IMR-90 (cell line): ENCODE measurements around the gene GPC5. TPM values are rescaled to one million over a fixed set of nuclear protein-coding genes. Genes with fewer than 3 reads are reported as not detected.

Source experiments
- ATAC-seq: fragments of 200-7000 bp; cut with Tn5 transposase; 2 replicates; pipeline ENCODE4 v1.9.1; 2020; ENCODE audit warnings: low read depth, mild to moderate bottlenecking, moderate library complexity
- BruUV-seq: library from RNA; stranded (reverse); fragments of 400-500 nt; replicated peaks from 2 replicates; lab custom pipeline; 2021; lab: Mats Ljungman, UMichigan
- CTCF ChIA-PET: fragments of 300-600 bp; formaldehyde crosslinking; extraction: SDS; loops from one replicate; lab custom pipeline; 2021; ENCODE audit warnings: antibody characterized with exemption; lab: Yijun Ruan, JAX
- POLR2A ChIA-PET: fragments of 300-600 bp; sonication (Branson Sonifier 250); formaldehyde crosslinking; loops from one replicate; lab custom pipeline; 2022; ENCODE audit warnings: antibody characterized with exemption; ENCODE audit not compliant: unreplicated experiment; lab: Charles Lee
- DNase-seq: peaks from one replicate; pipeline ENCODE4 v3.0.0; 2013
- H2AFZ ChIP-seq: replicated peaks from 2 replicates; pipeline ENCODE3; 2013; ENCODE audit warnings: low read length, mild to moderate bottlenecking; ENCODE audit not compliant: poor library complexity
- H2AK5ac ChIP-seq: 2 replicates; pipeline ENCODE4 v1.6.1; 2013; ENCODE audit warnings: low read depth, low read length, inconsistent platforms
- H2AK9ac ChIP-seq: replicated peaks from 2 replicates; pipeline ENCODE3; 2013; ENCODE audit warnings: mild to moderate bottlenecking, low read depth, low read length, moderate library complexity; ENCODE audit not compliant: poor library complexity
- H2BK120ac ChIP-seq: 2 replicates; pipeline ENCODE4 v1.6.1; 2013; ENCODE audit warnings: low read depth, low read length, inconsistent platforms
- H2BK15ac ChIP-seq: 3 replicates; pipeline ENCODE4 v1.6.1; 2013; ENCODE audit warnings: low read depth, low read length, inconsistent platforms
- H2BK20ac ChIP-seq: 2 replicates; pipeline ENCODE4 v1.6.1; 2013; ENCODE audit warnings: low read depth, mild to moderate bottlenecking, inconsistent platforms, low read length, moderate library complexity
- H2BK5ac ChIP-seq: 2 replicates; pipeline ENCODE4 v1.6.1; 2013; ENCODE audit warnings: mild to moderate bottlenecking, low read depth, low read length, inconsistent platforms; ENCODE audit not compliant: poor library complexity, severe bottlenecking
- H3K14ac ChIP-seq: replicated peaks from 2 replicates; pipeline ENCODE4 v1.6.1; 2013; ENCODE audit warnings: low read depth, low read length, inconsistent platforms
- H3K18ac ChIP-seq: 2 replicates; pipeline ENCODE4 v1.6.1; 2013; ENCODE audit warnings: low read depth, low read length, control low read depth
- H3K23ac ChIP-seq: 2 replicates; pipeline ENCODE4 v1.6.1; 2013; ENCODE audit warnings: low read depth, low read length, inconsistent platforms
- H3K27ac ChIP-seq: 2 replicates; pipeline ENCODE4 v1.5.1; 2013; ENCODE audit warnings: mild to moderate bottlenecking, control low read depth, low read length; ENCODE audit not compliant: insufficient read depth
- H3K27me3 ChIP-seq: 2 replicates; pipeline ENCODE4 v1.6.1; 2013; ENCODE audit warnings: low read length; ENCODE audit not compliant: control insufficient read depth, insufficient read depth
- H3K36me3 ChIP-seq: 2 replicates; pipeline ENCODE4 v1.6.1; 2013; ENCODE audit warnings: low read length, mixed read lengths; ENCODE audit not compliant: control insufficient read depth, insufficient read depth
- H3K4ac ChIP-seq: 2 replicates; pipeline ENCODE4 v1.6.1; 2013; ENCODE audit warnings: low read depth, low read length, inconsistent platforms
- H3K4me1 ChIP-seq: 2 replicates; pipeline ENCODE4 v1.6.1; 2013; ENCODE audit warnings: low read length, mixed read lengths; ENCODE audit not compliant: control insufficient read depth, insufficient read depth
- H3K4me2 ChIP-seq: 2 replicates; pipeline ENCODE4 v1.6.1; 2013; ENCODE audit warnings: low read depth, mild to moderate bottlenecking, control low read depth, low read length, moderate library complexity
- H3K4me3 ChIP-seq: 2 replicates; pipeline ENCODE4 v1.5.1; 2013; ENCODE audit warnings: low read depth, mild to moderate bottlenecking, control low read depth, low read length, moderate library complexity; ENCODE audit not compliant: insufficient read depth
- H3K56ac ChIP-seq: 2 replicates; pipeline ENCODE4 v1.6.1; 2013; ENCODE audit warnings: low read length, inconsistent platforms; ENCODE audit not compliant: insufficient read depth; ENCODE audit errors: extremely low read depth
- H3K79me1 ChIP-seq, 2 experiments: 2 replicates each; pipeline ENCODE4 v1.6.1; 2013; ENCODE audit warnings: low read length in 2 of 2, inconsistent platforms in 1 of 2, low read depth in 1 of 2
- H3K9ac ChIP-seq: 2 replicates; pipeline ENCODE4 v1.6.1; 2013; ENCODE audit warnings: low read depth, low read length, control low read depth
- H3K9me1 ChIP-seq: 2 replicates; pipeline ENCODE4 v1.6.1; 2013; ENCODE audit warnings: low read length, inconsistent platforms; ENCODE audit not compliant: insufficient read depth
- H3K9me3 ChIP-seq: 2 replicates; pipeline ENCODE4 v1.6.1; 2013; ENCODE audit warnings: low read length; ENCODE audit not compliant: control insufficient read depth, insufficient read depth
- H4K20me1 ChIP-seq: 2 replicates; pipeline ENCODE4 v1.6.1; 2013; ENCODE audit warnings: low read length, inconsistent platforms; ENCODE audit not compliant: insufficient read depth
- H4K5ac ChIP-seq: 2 replicates; pipeline ENCODE4 v1.6.1; 2013; ENCODE audit warnings: mild to moderate bottlenecking, low read depth, low read length, control low read depth
- H4K8ac ChIP-seq, 2 experiments: 2 replicates each; pipeline ENCODE4 v1.6.1; 2013; ENCODE audit warnings: low read depth in 2 of 2, low read length in 2 of 2, control low read depth in 1 of 2, inconsistent platforms in 1 of 2
- H4K91ac ChIP-seq: 2 replicates; pipeline ENCODE4 v1.6.1; 2013; ENCODE audit warnings: low read depth, low read length, inconsistent platforms; ENCODE audit not compliant: insufficient read depth
- FOS ChIP-seq: fragments of 150-350 bp; IDR thresholded peaks from 2 replicates; pipeline ENCODE4 v1.6.1; 2016; ENCODE audit warnings: low read depth, low read length
- NFE2L2 ChIP-seq: fragments of 150-350 bp; IDR thresholded peaks from 2 replicates; pipeline ENCODE4 v1.6.1; 2016; ENCODE audit warnings: low read depth, mild to moderate bottlenecking, low read length
- WGBS, 2 experiments: methylation state at CpG; one replicate each; pipeline versions ENCODE4 v1.1.5 to v1.1.7; 2013; ENCODE audit warnings: missing lambda C conversion rate in 2 of 2; ENCODE audit not compliant: insufficient read length in 1 of 2; ENCODE audit errors: extremely low coverage in 2 of 2; 5-methylcytosine and 5-hydroxymethylcytosine counted together
- dilution Hi-C: fragments of 300-500 bp; cut with HindIII; formaldehyde crosslinking; loops from one replicate; pipeline ENCODE4 v1.14.3; 2018; ENCODE audit warnings: low sequenced_read_pairs; ENCODE audit not compliant: unreplicated experiment
- in situ Hi-C: fragments of 300-500 bp; cut with MboI; formaldehyde crosslinking; loops from 3 replicates; pipeline ENCODE4 v1.14.3; 2019; ENCODE audit warnings: low sequenced_read_pairs, inconsistent platforms, mixed read lengths
- intact Hi-C: fragments of 100-400 bp; cut with micrococcal nuclease; formaldehyde crosslinking; loops from 2 replicates; pipeline ENCODE4 v1.10.0; 2022
- polyA plus RNA-seq, 3 experiments: library from polyadenylated mRNA; depleted of rRNA; stranded (reverse); fragments of >200 nt; gene quantifications; 2 replicates each; pipeline ENCODE4 v1.2.3, GENCODE V29; 2012; ENCODE audit warnings: low replicate concordance in 1 of 3
- total RNA-seq: library from RNA; depleted of rRNA; stranded (reverse); fragments of >200 nt; gene quantifications from 2 replicates; pipeline ENCODE4 v1.2.3, GENCODE V29; 2012

Gene GPC5
- total and polyA plus RNA-seq, 2 of the 4 experiments (the other 2 are of a cell fraction): 0.94 to 1.8 TPM

DNA sequence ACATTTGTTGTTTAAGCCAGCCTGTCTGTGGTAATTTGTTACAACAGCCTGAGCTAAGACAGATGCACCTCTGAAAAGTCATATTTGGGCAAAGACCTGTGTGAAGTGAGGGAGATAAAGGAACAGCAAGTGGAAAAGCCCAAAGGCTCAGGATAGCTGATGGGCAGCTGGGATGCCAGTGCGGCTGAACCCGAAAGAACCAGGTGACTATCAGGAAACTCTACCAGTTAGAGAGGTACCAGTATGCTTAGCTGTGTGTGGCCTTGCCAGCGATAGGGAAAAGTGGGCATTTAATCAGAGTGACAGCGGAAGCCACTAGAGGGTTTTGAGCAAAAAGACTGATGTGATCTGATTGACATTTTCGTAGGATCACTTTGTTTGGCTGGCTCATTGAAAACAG lies 1063.4 kb downstream of the GPC5 start:
- no peak overlapping the region for H2AFZ ChIP-seq
- DNase-seq (no peak), ATAC-seq (no peak)
- H3K9ac ChIP-seq: no peak overlapping the region
- no peak overlapping the region for H3K56ac ChIP-seq
- 89% methylated on average over 4 of the region's 5 CpGs; no CpG with 5 or more reads in 1 of the 2 experiments for WGBS, 2 experiments
- no peaks in the 10 kb centered on the region for H3K36me3 ChIP-seq
- H3K14ac ChIP-seq: no peak overlapping the region
- H2BK20ac ChIP-seq: no peak overlapping the region
- no TSS peak for BruUV-seq
- H3K4me1 ChIP-seq: no peaks in the 10 kb centered on the region
- no peak overlapping the region for H3K4ac ChIP-seq
- in situ Hi-C loops: no loop called here
- H3K4me3 ChIP-seq: no peak overlapping the region
- no peak overlapping the region for H4K5ac ChIP-seq
- H3K4me2 ChIP-seq: no peak overlapping the region
- no peak overlapping the region for H2AK9ac ChIP-seq
- no peak overlapping the region for H3K18ac ChIP-seq
- H3K9me3 ChIP-seq: no peaks in the 10 kb centered on the region
- no peak overlapping the region for H3K27ac ChIP-seq
- H3K9me1 ChIP-seq: no peaks in the 10 kb centered on the region
- no peaks in the 10 kb centered on the region for H4K20me1 ChIP-seq
- POLR2A ChIA-PET: no interaction called here
- no peak overlapping the region for H2BK5ac ChIP-seq
- CTCF ChIA-PET: no interaction called here
- H4K8ac ChIP-seq: no peak overlapping the region
- no peak overlapping the region for H2AK5ac ChIP-seq
- dilution Hi-C loops: no loop called here
- TF ChIP-seq FOS (no peak), NFE2L2 (no peak)
- no peak overlapping the region for H3K23ac ChIP-seq
- H2BK120ac ChIP-seq: no peak overlapping the region
- H3K79me1 ChIP-seq: no peaks in the 10 kb centered on the region
- no peak overlapping the region for H4K91ac ChIP-seq
- intact Hi-C loops: no loop called here
- H3K27me3 ChIP-seq: no peaks in the 10 kb centered on the region; the same call in 1 of the 2 replicates
- H2BK15ac ChIP-seq: no peak overlapping the region
